Endothelial cell of umbilical vein (primary cell): Measurements from ENCODE around the gene ARMH3. TPM values are rescaled to one million over a fixed set of nuclear protein-coding genes. Genes with fewer than 3 reads are reported as not detected.

Experiments
- BruUV-seq: library from RNA; stranded (reverse); fragments of 400-500 nt; replicated peaks from 2 replicates; lab custom pipeline; 2021; lab: Mats Ljungman, UMichigan
- CTCF ChIA-PET: fragments of 300-600, 350-600 bp; sonication (Branson Sonifier 250); formaldehyde crosslinking; loops from one replicate; lab custom pipeline; 2021; ENCODE audit warnings: antibody characterized with exemption, inconsistent platforms; lab: Charles Lee
- POLR2A ChIA-PET: fragments of 300-600, 350-600 bp; sonication (Branson Sonifier 250); formaldehyde crosslinking; loops from one replicate; lab custom pipeline; 2021; ENCODE audit warnings: antibody characterized with exemption, inconsistent platforms; lab: Charles Lee
- DNase-seq: peaks from one replicate; pipeline ENCODE4 v3.0.0-alpha.2; 2011; ENCODE audit warnings: low read depth, low spot score
- FAIRE-seq: peaks from 2 replicates; lab custom pipeline; 2011; peaks lifted over from hg19 to GRCh38; lab: Jason Lieb, UNC
- H2AFZ ChIP-seq: 2 replicates; pipeline ENCODE4 v1.6.0; 2012; ENCODE audit warnings: low read depth, low read length, control low read depth, inconsistent platforms
- H3K27ac ChIP-seq: 2 replicates; pipeline ENCODE4 v1.5.1; 2011; ENCODE audit warnings: low read depth, mild to moderate bottlenecking, control low read depth, low read length, moderate library complexity; ENCODE audit not compliant: insufficient read depth
- H3K27me3 ChIP-seq, 2 experiments: 2 replicates each; pipeline versions ENCODE4 v1.6.0 to v1.6.1; 2011; ENCODE audit warnings: low read length in 2 of 2, mixed read lengths in 1 of 2; ENCODE audit not compliant: control insufficient read depth in 2 of 2, insufficient read depth in 2 of 2
- H3K36me3 ChIP-seq, 2 experiments: 2 replicates in 1 of 2; 3 replicates in 1 of 2; pipeline ENCODE4 v1.5.1; 2011; ENCODE audit warnings: low read length in 2 of 2, mild to moderate bottlenecking in 1 of 2, moderate library complexity in 1 of 2; ENCODE audit not compliant: control insufficient read depth in 2 of 2, insufficient read depth in 2 of 2; ENCODE audit errors: extremely low read depth in 1 of 2
- H3K4me1 ChIP-seq: 3 replicates; pipeline ENCODE4 v1.5.1; 2011; ENCODE audit warnings: mild to moderate bottlenecking, low read length; ENCODE audit not compliant: control insufficient read depth, insufficient read depth; ENCODE audit errors: extremely low read depth
- H3K4me2 ChIP-seq: 2 replicates; pipeline ENCODE4 v1.6.1; 2011; ENCODE audit warnings: low read length, control low read depth, mixed read lengths; ENCODE audit not compliant: insufficient read depth
- H3K4me3 ChIP-seq, 3 experiments: fragments of 200-600 bp in 1 of 3; sonication (generic), shearing (Covaris generic) in 1 of 3; replicated peaks in 1 of 3; 2 replicates each; pipeline ENCODE4 v1.5.1; 2011 to 2016; ENCODE audit warnings: control low read depth in 3 of 3, low read length in 3 of 3, mild to moderate bottlenecking in 2 of 3, inconsistent platforms in 1 of 3, low read depth in 1 of 3, moderate library complexity in 1 of 3; ENCODE audit not compliant: insufficient read depth in 1 of 3
- H3K79me2 ChIP-seq: 2 replicates; pipeline ENCODE4 v1.6.0; 2012; ENCODE audit warnings: low read length, inconsistent platforms; ENCODE audit not compliant: control insufficient read depth, insufficient read depth
- H3K9ac ChIP-seq: replicated peaks from 2 replicates; pipeline ENCODE3; 2011; ENCODE audit warnings: low read length, control low read depth; ENCODE audit not compliant: insufficient read depth; ENCODE audit errors: extremely low read depth
- H3K9me1 ChIP-seq: replicated peaks from 3 replicates; pipeline ENCODE4 v1.6.0; 2011; ENCODE audit warnings: mild to moderate bottlenecking, low read length; ENCODE audit not compliant: control insufficient read depth, insufficient read depth; ENCODE audit errors: extremely low read depth
- H3K9me3 ChIP-seq: replicated peaks from 2 replicates; pipeline ENCODE4 v1.5.1; 2012; ENCODE audit warnings: low read length, inconsistent platforms; ENCODE audit not compliant: control insufficient read depth, insufficient read depth
- H4K20me1 ChIP-seq: replicated peaks from 2 replicates; pipeline ENCODE3; 2011; ENCODE audit warnings: mild to moderate bottlenecking, low read length; ENCODE audit not compliant: control insufficient read depth, insufficient read depth; ENCODE audit errors: extremely low read depth
- EZH2 ChIP-seq: IDR thresholded peaks from 2 replicates; pipeline ENCODE4 v1.6.1; 2012; ENCODE audit warnings: borderline replicate concordance, low read depth, mild to moderate bottlenecking, moderate library complexity, low read length, inconsistent platforms; ENCODE audit not compliant: severe bottlenecking
- FOS ChIP-seq: IDR thresholded peaks from 2 replicates; pipeline ENCODE4 v1.6.1; 2011; ENCODE audit warnings: mild to moderate bottlenecking, low read length, moderate library complexity, borderline replicate concordance; ENCODE audit not compliant: insufficient read depth
- GATA2 ChIP-seq: IDR thresholded peaks from 2 replicates; pipeline ENCODE4 v1.7.0; 2011; ENCODE audit warnings: low read depth, mild to moderate bottlenecking, moderate library complexity, mixed read lengths, low read length; ENCODE audit not compliant: insufficient read length, insufficient read depth
- JUN ChIP-seq: IDR thresholded peaks from 2 replicates; pipeline ENCODE4 v1.6.1; 2011; ENCODE audit warnings: borderline replicate concordance, low read depth; ENCODE audit not compliant: insufficient read length, insufficient read depth
- MYC ChIP-seq: IDR thresholded peaks from one replicate; pipeline ENCODE4 v1.6.1; 2011; ENCODE audit warnings: mild to moderate bottlenecking, low read depth, low read length
- POLR2A ChIP-seq: IDR thresholded peaks from 2 replicates; pipeline ENCODE4 v1.6.1; 2012; ENCODE audit warnings: low read depth, mild to moderate bottlenecking, control low read depth, low read length
- POLR2AphosphoS5 ChIP-seq: IDR thresholded peaks from 2 replicates; pipeline ENCODE4 v1.6.1; 2012; ENCODE audit warnings: low read depth, mild to moderate bottlenecking, control low read depth, low read length, moderate library complexity; ENCODE audit not compliant: insufficient read depth
- dilution Hi-C: fragments of 300-500 bp; cut with MboI; formaldehyde crosslinking; loops from one replicate; pipeline ENCODE4 v1.15.0; 2019; ENCODE audit warnings: low sequenced_read_pairs; ENCODE audit not compliant: extremely low pct_ligation_motif_present
- intact Hi-C: fragments of 100-400 bp; cut with micrococcal nuclease; formaldehyde crosslinking; loops from one replicate; pipeline ENCODE4 v1.10.0; 2022
- polyA plus RNA-seq, 4 experiments: library from polyadenylated mRNA; depleted of rRNA in 3 of 4; stranded (reverse) in 3 of 4; unstranded in 1 of 4; fragments of >200 nt; gene quantifications; 2 replicates each; pipeline versions ENCODE4 v1.2.1 to v1.2.3, GENCODE V29; 2011 to 2012; ENCODE audit warnings: missing spikeins in 1 of 4
- total RNA-seq: library from RNA; stranded (reverse); gene quantifications from 2 replicates; pipeline ENCODE4 v1.2.3, GENCODE V29; 2021
- TF ChIP-seq, protein P1 (sequence below): IDR thresholded peaks from 2 replicates; pipeline ENCODE4 v1.6.1; 2011; ENCODE audit not compliant: insufficient read depth, insufficient read length
- TF ChIP-seq, protein P2 (sequence below), 2 donors: IDR thresholded peaks; 1 replicate in 1 of 2; 2 replicates in 1 of 2; pipeline ENCODE4 v1.5.1; 2011; ENCODE audit warnings: low read length in 2 of 2, mild to moderate bottlenecking in 2 of 2, moderate library complexity in 2 of 2, control low read depth in 1 of 2, inconsistent platforms in 1 of 2, low read depth in 1 of 2; ENCODE audit not compliant: insufficient read depth in 1 of 2; ENCODE audit errors: extremely low read depth in 1 of 2

ARMH3 gene
- total and polyA plus RNA-seq, 2 donors (not counting 3 experiments of a cell fraction or from before 2014, with no cell fraction given), result 13.1 to 17.6 TPM

- Histone ChIP-seq H3K4me1 (peaks cover 16% of the 10 kb centered on the region), H3K9me3 (no peaks in the 10 kb centered on the region), H3K9me1 (no peaks in the 10 kb centered on the region), H3K27ac (peak overlapping the region; percentile 25), H3K79me2 (no peaks in the 10 kb centered on the region), H4K20me1 (no peaks in the 10 kb centered on the region), H3K27me3 (no peaks in the 10 kb centered on the region), H3K4me3 (peak overlapping the region in 1 of 3 experiments; percentile 5), H2AFZ (no peak overlapping the region), H3K4me2 (peak overlapping the region; percentile 61), H3K36me3 (no peaks in the 10 kb centered on the region), H3K9ac (no peak overlapping the region)
- ChIA-PET POLR2A (interaction anchor here (0.6 kb wide), 1 partner anchor 81 kb away, joined by 3 read pairs; no protein-coding TSS in a partner anchor), CTCF (no interaction called here)
- no peak for TF ChIP-seq POLR2A
- TF ChIP-seq MYC, result no peak
- no peak for TF ChIP-seq GATA2
- no peak for TF ChIP-seq POLR2AphosphoS5
- no TSS peak for BruUV-seq
- intact Hi-C loops, result loop anchor here (1.0 kb wide), 1 partner anchor 12 kb away; no protein-coding TSS in a partner anchor
- DNase-seq (peak; percentile 29), FAIRE-seq (peak; percentile 58)
- dilution Hi-C loops, result no loop called here
These were observed 81.6 kb downstream of the ARMH3 start for GRCh38 chr10:101974091-101974971.

- H3K27me3 ChIP-seq, result no peaks in the 10 kb centered on the region
- H3K4me1 ChIP-seq, result peaks cover 16% of the 10 kb centered on the region
- TF ChIP-seq GATA2, result no peak
- TF ChIP-seq, protein P1, sequence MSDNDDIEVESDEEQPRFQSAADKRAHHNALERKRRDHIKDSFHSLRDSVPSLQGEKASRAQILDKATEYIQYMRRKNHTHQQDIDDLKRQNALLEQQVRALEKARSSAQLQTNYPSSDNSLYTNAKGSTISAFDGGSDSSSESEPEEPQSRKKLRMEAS, result no peak
- no peak for TF ChIP-seq POLR2A
- TF ChIP-seq JUN, result no peak
- no peak for TF ChIP-seq EZH2
- no peak for TF ChIP-seq FOS
- TF ChIP-seq MYC, result no peak
- TF ChIP-seq, protein P2, sequence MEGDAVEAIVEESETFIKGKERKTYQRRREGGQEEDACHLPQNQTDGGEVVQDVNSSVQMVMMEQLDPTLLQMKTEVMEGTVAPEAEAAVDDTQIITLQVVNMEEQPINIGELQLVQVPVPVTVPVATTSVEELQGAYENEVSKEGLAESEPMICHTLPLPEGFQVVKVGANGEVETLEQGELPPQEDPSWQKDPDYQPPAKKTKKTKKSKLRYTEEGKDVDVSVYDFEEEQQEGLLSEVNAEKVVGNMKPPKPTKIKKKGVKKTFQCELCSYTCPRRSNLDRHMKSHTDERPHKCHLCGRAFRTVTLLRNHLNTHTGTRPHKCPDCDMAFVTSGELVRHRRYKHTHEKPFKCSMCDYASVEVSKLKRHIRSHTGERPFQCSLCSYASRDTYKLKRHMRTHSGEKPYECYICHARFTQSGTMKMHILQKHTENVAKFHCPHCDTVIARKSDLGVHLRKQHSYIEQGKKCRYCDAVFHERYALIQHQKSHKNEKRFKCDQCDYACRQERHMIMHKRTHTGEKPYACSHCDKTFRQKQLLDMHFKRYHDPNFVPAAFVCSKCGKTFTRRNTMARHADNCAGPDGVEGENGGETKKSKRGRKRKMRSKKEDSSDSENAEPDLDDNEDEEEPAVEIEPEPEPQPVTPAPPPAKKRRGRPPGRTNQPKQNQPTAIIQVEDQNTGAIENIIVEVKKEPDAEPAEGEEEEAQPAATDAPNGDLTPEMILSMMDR (IDR thresholded peaks at IDR 0.05; ENCODE audit: extremely low read depth in 1 of 2, insufficient read depth in 1 of 2, low read depth in 1 of 2, low read length in 2 of 2), result no peak
- no peak for TF ChIP-seq POLR2AphosphoS5
- dilution Hi-C loops (no loop called here), intact Hi-C loops (no loop called here)
- ChIA-PET CTCF (interaction anchor here (1.1 to 2.1 kb wide), 4 partner anchors 13 to 132 kb away, joined by 4 to 15 read pairs (median 5); no protein-coding TSS in a partner anchor), POLR2A (no interaction called here)
- no peak overlapping the region for H2AFZ ChIP-seq
- H3K27ac ChIP-seq, result no peak overlapping the region
- no peak overlapping the region for H3K4me2 ChIP-seq
- FAIRE-seq (no peak), DNase-seq (no peak)
- no peaks in the 10 kb centered on the region for H4K20me1 ChIP-seq
- H3K9ac ChIP-seq, result no peak overlapping the region
- no TSS peak for BruUV-seq
- no peaks in the 10 kb centered on the region for H3K79me2 ChIP-seq
- no peaks in the 10 kb centered on the region for H3K9me3 ChIP-seq
- no peaks in the 10 kb centered on the region for H3K36me3 ChIP-seq
- H3K4me3 ChIP-seq, result no peak overlapping the region
- H3K9me1 ChIP-seq, result no peaks in the 10 kb centered on the region
These were observed 83.2 kb downstream of the ARMH3 start for GRCh38 chr10:101972761-101973160.
